HG02973 (cell line): ENCODE results near the gene ASS1.

Source experiments
- ATAC-seq: cut with Tn5 transposase; IDR thresholded peaks from one replicate; pipeline ENCODE4 v1.9.1; 2021; ENCODE audit warnings: moderate library complexity; ENCODE audit not compliant: unreplicated experiment

The ASS1 gene

GRCh38 chr9:130526854-130527650, 82.3 kb downstream of the ASS1 start:
- ATAC-seq, result no peak

DNA sequence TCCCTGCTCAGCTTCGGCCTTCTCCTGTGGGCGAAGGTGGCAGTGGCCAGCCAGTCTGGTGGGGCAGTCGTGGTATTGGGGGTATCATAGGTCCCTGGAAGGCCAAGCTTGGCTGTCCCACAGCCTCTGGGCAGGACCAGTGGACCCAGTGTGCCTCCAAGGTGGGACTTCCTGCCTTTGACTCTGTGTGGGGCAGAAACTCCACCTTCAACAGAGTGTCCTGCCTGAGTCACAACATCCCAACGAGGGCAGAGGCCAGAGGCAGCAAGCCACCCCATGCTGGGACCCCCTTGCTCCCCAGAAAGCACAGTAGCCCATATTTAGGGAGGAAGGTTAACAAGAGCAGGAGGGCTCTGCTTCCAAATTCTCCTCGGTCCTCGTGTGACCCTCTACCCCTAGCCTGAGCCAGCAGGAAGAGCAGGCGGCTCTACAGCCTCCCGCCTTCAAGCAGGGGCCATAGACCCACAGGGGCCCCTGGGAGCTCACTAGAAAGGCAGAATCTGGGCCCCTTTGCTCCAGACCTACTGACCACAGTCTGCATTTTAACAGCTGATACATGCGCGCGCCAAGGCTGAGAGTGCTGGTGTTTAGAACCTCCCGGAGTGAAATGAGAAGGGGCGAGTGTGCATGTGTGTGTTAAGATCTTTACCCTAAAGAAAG, 83.0 kb downstream of the ASS1 start:
- no peak for ATAC-seq

DNA sequence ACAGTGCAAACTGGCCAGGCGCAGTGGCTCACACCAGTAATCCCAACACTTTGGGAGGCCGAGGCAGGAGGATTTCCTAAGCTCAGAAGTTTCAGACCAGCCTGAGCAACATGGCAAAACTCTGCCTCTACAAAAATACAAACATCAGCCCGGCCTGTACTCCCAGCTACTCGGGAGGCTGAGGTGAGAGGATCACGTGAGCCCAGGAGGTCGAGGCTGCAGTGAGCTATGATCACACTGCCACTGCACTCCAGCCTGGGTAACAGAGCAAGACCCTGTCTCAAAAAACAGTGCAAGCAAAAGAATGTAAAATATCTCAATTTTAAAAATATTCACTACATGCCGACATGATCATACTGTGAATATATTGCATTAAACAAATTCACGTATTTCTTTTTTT, 83.9 kb downstream of the ASS1 start:
- no peak for ATAC-seq

DNA sequence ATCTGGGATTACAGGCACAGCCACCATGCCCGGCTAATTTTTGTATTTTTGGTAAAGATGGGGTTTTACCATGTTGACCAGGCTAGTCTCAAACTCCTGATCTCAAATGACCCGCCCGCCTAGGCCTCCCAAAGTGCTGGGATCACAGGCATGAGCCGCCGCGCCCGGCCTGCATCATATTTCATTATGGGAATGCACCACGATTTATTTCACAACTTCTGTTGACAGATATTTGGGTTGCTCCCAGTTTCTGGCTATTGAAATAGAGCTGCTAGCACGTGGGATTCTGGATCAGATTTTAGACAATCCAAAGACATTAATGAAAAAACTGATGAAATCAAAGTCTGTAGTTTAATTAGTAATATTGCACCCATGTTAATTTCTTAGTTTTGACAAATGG, 86.2 kb downstream of the ASS1 start:
- ATAC-seq, result no peak

DNA sequence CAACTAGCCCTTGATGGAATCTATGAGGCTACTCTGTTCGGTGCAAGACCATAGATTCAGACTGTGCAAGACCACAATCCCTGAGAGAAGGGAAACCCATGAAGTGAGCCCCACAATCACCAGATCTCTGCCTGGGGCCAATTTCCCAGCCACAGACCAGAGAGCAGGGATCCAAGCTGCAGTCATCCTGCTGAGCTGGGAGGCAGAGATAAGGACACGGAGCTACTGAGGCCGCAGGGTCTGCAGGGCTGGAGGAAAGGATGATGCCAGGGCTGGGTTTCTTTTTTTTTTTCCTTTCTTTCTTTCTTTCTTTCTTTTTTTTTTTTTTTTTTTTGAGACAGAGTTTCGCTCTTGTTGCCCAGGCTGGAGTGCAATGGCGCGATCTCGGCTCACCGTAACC, 86.9 kb downstream of the ASS1 start:
- ATAC-seq, result no peak

- no peak for ATAC-seq
Measured at GRCh38 chr9:130532426-130533080, 87.8 kb downstream of the ASS1 start.

- ATAC-seq, result no peak
Measured at GRCh38 chr9:130535818-130536521, 91.2 kb downstream of the ASS1 start.

- ATAC-seq, result no peak
Measured at GRCh38 chr9:130536701-130537107, 91.9 kb downstream of the ASS1 start.

DNA sequence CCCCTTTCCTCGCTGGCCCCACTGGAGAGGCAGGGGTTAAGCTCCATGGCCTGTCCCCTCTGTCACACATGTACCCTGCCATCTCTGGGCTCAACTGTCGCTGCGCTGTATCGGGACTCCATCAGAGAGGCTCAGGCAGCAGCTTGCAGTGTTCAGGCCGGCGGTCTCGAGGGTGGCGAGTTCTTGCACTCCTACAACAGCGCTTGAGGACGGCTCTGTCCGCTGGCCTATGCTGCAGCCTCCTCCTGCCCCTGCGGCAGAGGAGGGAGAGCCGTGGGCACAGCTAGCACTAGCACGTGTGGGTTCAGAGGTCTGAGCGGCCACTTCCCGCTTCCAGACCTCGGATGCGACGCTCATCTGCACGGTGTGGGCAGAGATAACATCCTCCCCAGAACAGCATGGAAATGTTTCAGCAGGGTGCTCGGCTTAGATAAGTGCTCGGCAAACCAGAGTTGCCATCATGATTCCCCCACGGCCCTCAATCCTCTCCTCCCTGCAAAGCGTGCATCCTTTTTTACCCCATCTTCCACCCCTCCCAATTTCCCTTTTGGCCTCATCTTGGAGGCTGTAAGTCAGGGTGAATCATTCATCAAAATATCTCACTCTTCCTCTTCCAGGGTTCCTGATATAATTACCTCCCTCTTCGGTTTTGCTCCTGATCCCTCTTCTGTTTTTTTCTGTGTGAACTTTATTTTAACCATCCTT, 92.7 kb downstream of the ASS1 start:
- ATAC-seq, result no peak

DNA sequence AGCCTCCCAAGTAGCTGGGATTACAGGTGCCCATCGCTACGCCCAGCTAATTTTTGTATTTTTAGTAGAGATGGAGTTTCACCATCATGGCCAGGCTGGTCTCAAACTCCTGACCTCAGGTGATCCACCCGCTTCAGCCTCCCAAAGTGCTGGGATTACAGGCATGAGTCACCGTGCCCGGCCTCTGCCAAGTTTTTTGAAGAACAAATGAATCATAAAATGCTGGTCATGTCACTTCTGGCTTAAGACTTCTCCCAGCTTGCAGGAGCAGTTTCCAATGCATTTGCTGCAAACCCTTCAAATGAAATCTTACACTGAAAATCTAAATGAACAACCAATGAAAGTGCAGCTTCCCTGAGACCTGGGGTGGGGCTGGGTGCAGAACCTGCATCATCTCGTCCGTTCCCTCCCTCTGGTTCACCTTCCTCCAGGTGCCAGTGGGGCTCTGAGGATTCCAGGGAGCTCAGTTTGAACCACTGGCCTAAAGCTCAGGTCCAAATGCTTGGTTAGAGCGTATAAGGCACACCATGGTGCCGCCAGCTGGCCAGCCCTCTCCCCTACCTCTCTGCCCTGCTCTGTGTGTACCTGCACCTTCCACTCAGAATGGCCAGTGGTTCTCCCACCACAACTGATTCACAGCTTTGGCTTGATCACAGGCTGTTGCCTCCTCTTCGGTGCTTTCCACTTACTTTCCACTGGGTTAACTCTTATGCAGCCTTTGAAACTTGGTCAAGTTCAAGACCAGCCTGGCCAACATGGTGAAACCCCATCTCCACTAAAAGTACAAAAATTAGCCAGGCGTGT, 94.9 kb downstream of the ASS1 start:
- no peak for ATAC-seq

GRCh38 chr9:130541533-130541932, 96.8 kb downstream of the ASS1 start:
- no peak for ATAC-seq

DNA sequence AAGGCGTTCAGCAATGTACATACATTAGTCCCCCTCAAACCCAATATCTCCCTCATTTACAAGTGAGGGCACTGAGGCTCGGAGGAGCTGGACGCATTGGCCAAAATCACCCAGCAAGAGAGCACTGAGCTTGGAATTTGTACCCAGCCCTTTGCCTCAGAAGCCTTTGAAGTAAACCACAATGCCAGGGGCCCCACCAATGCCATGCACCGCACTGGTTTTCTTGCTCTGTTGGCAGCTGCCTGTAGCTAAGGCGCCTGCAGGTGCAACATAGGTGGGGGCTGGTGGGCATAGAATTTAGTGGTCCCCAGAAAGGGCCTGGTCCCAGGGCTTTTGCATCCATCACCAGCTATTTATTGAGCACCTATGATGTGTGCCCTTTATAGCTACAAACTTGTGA, 97.3 kb downstream of the ASS1 start:
- ATAC-seq, result no peak

GRCh38 chr9:130542457-130543228, 97.9 kb downstream of the ASS1 start:
- ATAC-seq, result no peak

DNA sequence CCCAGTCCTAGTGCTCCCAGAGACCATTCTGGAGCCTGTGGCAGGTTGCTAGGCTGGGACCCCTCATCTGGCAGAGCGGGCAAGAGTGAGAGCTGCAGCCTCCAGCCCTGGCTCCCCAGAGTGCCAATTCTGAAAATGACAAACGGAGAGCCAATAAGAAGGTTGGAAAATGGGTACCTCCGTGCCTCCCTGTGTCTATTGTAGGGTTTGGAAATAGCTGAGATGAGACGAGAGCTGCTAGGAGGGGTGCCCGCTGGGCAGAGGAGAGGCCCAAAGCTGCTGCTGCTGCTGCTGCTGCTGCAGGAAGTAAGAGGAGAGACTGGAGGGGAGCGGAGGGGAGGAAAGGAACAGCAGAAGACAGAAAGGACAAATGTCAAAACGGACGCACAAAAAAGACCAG, 98.6 kb downstream of the ASS1 start:
- no peak for ATAC-seq

DNA sequence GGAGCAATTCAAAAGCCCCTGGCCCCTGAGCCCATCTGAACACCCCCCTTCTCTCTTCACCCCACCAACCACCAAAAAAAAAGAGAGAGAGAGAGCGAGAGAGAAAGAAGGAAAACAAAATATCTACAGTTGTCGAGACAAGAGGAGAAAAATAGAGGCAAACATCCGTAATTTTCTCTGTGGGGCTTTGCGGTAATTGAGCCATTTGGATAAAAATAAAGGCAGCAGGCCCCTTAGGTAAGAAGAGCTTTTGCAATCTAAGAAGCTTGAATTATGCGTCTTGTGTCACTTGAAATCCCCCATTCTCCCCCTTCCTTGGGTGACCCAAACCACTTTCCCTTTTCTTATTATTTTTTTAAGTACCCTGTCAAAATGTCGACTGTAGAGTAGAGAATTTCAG, 99.1 kb downstream of the ASS1 start:
- ATAC-seq, result no peak

- ATAC-seq, result no peak
Measured at GRCh38 chr9:130544364-130544763, 99.6 kb downstream of the ASS1 start.

DNA sequence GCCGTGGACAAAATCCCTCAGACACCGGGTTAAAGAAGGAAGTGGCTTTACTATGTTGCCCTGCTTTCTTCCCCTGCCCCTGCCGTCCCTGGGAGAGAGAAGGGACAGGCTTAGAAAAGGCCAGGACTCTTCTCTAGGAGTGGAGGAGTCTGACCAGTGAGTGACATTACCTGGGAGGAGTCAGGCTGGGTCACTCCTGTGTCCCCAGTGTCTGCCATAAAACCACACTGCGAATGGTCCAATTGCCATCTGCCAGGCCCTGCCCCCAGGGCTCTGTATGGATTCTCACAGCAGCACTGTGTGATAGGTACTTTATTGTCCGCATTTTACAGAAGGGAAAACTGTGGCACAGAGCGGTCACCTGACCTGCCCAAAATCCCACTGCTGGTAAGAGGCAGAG, 103.3 kb downstream of the ASS1 start:
- no peak for ATAC-seq

GRCh38 chr9:130549093-130549735, 104.5 kb downstream of the ASS1 start:
- ATAC-seq, result no peak
